Hindlimb muscle (tissue), 1 donor: ENCODE measurements around the gene SLC4A8. TPM values are rescaled to one million over a fixed set of nuclear protein-coding genes. Genes with fewer than 3 reads are reported as not detected.
"Not testable (repeated sequence)": the region's sequence is repeated elsewhere in the genome, so short reads cannot be mapped to it uniquely, and the experiment has no call there.

Experiments
- DNase-seq: peaks from one replicate; pipeline ENCODE4 v3.0.0-alpha.2; 2013
- polyA plus RNA-seq: library from polyadenylated mRNA; unstranded; fragments of 120-200 nt; gene quantifications from one replicate; pipeline ENCODE4 v1.2.1, GENCODE V29; 2013; ENCODE audit not compliant: insufficient read length

SLC4A8 gene
- polyA plus RNA-seq, 1 donor: 1.4 TPM

- no peak for DNase-seq
Observed at GRCh38 chr12:51430196-51430895, 5.7 kb downstream of the SLC4A8 start.

DNA sequence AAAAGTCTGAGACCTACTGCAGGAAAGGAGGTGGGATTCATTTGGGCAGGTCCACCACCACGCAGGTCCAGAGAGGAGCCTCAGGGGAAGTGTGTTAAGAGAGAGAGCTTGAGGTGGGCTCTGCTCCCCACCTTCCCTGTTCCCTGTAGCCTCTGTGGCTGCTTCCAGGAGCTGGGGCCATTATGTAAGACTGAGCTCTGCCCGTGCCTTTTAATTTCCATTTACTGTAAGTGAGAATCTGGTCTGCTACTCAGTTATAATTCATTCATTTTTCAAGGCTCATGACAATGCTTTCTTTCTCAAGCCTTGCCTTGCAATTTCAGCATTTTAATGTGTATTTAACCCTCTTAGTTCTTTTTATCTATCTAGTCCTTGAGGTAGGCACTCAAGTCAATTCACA, 8.3 kb downstream of the SLC4A8 start:
- no peak for DNase-seq

DNA sequence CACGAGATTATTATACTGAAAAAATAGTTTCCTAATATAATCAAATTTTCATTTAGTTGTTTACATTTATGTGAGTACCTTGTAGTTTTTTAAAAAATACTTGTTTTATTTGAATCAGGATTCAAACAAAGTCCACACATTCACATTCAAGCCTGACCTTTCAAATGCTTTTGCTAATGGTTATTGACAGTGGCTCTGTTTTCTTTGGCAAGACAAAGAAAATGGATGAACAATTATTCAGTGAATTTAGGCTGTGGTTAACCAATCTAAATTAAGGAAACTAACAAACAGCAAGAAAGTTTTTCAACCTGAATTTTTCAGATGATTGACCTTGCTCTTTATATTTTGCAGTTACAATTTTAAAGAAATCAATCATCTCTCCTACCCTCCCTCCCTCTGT, 9.7 kb downstream of the SLC4A8 start:
- DNase-seq: no peak

- no peak for DNase-seq
Observed at GRCh38 chr12:51437431-51437830, 12.8 kb downstream of the SLC4A8 start.

GRCh38 chr12:51439330-51439729, 14.7 kb downstream of the SLC4A8 start:
- no peak for DNase-seq

- no peak for DNase-seq
Observed at GRCh38 chr12:51441583-51441982, 17.0 kb downstream of the SLC4A8 start.

GRCh38 chr12:51442324-51442723, 17.7 kb downstream of the SLC4A8 start:
- no peak for DNase-seq

DNA sequence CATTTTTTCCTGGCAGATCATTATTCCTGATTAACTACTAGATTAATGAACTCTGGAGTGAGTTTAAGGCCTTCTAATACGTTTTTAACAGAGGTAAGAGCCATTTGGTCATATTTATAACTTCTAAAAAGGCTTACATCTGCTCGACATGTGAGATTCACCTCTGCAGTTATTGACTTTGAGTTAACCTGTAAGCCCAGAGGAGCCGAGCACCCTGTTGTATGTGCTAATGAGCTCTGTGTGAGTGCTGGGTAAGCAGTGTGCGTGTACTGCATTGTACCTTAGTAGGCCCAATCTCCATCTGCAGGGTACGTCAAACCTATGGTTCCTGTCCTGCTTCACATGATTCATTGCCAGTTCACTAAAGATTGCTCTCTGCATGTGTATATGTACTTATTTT, 18.9 kb downstream of the SLC4A8 start:
- DNase-seq: no peak

DNA sequence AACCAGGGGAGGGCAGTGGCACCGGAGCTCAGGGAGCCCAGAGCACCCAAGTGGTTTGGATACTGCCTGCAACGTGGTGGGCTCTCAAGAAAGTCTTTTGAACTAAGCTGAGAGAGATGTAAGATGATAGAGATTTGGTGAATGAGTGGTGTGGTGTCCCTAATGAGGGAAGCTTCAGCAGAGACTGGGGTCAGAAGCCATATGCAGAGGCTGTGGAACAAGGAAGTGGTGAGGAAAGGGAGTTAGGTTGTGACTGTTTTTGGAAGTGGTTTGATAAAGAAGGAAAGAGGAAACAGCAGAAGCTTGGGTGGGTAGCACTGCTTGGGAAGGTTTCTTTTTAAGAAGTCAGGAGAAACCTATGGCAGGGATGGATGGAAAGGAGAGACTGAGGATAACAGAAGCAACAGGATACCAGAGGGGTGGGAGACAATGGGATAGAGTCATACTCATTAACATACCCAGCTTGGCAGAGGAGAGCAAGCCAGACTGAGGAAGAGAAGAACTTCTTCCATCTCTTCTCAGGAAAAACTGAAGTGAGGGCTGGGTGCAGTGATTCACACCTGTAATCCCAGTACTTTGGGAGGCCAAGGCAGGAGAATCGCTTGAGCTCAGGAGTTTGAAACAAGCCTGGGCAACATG, 24.1 kb downstream of the SLC4A8 start:
- DNase-seq: no peak

GRCh38 chr12:51449580-51450246, 25.1 kb downstream of the SLC4A8 start:
- DNase-seq: no peak

DNA sequence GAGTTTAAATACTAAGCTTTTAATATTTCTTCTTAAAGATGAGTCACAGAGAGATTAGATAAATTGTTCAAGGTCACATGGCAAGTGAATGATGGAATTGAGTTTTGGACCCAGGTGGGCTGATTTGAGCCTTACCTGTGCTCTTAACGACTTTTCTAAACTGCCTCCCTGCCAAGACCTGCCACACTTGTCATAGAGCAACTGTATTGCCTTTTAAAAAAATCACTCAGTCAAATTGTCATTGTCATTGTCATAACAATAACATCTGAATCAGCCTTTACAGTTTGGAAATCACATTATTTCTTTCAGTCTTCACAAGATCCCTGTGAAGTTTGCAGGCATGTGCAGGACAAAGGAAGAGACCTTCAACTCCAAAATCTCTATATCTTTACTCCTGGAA, 25.7 kb downstream of the SLC4A8 start:
- no peak for DNase-seq

DNA sequence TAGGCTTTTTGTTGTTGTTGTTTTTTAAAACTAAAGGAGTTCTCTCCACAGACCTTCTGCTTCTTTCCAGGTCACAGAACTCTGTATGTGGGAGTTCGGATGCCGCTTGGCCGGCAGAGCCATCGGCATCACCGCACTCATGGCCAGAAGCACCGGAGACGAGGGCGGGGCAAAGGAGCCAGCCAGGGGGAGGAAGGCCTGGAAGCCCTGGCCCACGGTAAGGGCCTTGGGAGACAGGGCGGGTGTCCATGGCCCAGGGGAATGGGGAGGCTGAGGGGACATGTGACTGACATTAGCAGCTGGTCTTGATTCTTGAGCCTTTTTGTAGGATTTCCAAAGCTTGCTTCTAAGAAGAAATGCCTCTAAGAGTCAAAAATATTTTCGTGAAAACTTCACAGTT, 26.2 kb downstream of the SLC4A8 start:
- no peak for DNase-seq

DNA sequence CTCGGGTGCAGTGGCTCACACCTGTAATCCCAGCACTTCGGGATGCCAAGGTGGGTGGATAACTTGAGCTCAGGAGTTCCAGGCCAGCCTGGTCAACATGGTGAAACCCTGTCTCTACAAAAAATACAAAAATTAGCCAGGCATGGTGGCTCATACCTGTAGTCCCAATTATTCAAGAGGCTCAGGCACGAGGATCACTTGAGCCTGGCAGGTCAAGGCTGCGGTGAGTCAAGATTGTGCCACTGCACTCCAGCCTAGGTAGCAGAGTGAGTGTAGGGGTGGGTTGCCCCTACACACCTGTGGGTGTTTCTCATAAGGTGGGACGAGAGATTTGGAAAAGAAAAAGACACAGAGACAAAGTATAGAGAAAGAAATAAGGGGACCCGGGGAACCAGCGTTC, 29.4 kb downstream of the SLC4A8 start:
- not testable (repeated sequence) for DNase-seq

DNA sequence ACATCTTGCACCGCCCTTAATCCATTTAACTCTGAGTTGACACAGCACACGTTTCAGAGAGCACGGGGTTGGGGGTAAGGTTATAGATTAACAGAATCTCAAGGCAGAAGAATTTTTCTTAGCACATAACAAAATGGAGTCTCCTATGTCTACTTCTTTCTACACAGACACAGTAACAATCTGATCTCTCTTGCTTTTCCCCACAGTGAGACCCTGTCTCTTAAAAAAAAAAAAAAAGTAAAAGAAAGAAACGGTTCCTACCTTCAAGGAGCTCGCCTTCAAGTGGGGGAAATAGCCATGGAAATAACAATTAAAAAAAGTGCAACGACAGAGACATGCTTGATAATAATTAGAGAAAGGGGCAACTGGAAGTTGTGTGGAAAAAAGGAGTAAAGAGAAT, 30.4 kb downstream of the SLC4A8 start:
- not testable (repeated sequence) for DNase-seq

GRCh38 chr12:51458635-51459034, 34.0 kb downstream of the SLC4A8 start:
- no peak for DNase-seq

DNA sequence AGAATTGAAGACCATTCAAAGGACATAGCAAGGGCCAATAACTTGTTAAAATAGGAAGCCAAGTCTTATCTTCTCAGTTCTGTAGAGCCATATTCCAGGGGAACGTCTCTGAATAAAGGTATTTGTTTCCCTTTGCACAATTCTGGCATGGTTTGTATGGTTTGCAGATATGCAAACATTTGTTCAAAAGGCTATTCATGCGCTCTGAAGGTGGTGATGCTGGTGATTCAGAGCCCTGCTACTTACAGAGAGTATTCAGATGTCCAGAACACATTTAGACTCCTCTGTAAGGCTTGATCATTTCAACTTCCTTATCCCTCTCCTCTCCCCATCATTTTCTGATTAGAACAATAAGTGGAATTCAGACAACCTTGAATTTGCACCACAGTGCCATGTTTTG, 35.9 kb downstream of the SLC4A8 start:
- DNase-seq: no peak

DNA sequence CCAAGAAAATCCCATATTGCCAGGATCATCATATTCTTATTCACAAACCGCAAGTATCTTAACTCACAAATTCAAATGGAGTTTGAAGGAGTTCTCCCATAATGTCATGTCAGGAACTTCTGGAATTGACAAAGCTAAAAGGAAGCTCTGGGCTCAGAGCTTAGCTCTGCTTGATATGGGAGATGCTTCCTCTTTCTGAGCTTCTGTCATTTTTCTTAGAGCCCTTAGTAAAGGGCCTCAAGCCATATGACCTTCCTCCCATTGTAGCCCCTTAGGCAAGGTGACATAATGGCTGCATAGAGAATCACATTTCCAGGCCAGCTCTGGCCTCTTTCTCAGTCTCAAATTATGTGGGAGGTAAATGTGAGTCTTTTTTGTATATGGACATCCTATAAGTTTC, 40.9 kb downstream of the SLC4A8 start:
- DNase-seq: peak; percentile 7

GRCh38 chr12:51470116-51470515, 45.5 kb downstream of the SLC4A8 start:
- no peak for DNase-seq

GRCh38 chr12:51471111-51471864, 46.7 kb downstream of the SLC4A8 start:
- DNase-seq: no peak

DNA sequence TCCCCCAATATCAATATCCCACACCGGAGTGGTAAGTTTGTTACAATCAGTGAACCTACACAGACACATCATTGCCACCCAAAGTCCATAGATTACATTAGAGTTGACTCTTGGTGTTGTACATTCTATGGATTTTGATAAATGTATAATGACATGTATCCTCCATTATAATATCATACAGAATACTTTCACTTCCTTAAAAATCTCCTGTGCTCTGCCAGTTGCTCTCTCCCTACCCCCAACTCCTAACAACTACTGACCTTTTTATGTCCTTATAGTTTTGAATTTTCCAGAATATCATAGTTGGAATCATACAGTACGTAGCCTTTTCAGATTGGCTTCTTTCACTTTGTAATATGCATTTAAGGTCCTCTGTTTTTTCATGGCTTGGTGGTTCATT, 48.4 kb downstream of the SLC4A8 start:
- DNase-seq: no peak

DNA sequence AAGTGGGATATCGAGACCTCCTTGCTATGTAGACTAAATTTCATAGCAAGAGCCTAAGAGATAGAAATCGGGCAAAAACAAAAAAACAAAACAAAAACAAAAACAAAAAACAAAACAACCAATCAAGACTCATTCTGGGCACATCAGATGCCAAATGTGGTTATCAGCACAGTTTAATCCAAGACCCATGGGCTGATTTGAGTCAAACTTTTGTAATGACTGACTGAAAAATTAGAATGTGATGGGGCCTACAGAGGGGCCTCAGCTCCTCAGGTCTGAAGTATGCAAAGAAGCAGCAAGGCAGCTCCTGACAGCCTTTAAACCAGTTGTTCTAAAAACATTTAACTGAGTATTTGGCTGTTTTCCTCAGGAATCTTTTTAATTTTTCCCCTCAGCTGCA, 49.3 kb downstream of the SLC4A8 start:
- no peak for DNase-seq

DNA sequence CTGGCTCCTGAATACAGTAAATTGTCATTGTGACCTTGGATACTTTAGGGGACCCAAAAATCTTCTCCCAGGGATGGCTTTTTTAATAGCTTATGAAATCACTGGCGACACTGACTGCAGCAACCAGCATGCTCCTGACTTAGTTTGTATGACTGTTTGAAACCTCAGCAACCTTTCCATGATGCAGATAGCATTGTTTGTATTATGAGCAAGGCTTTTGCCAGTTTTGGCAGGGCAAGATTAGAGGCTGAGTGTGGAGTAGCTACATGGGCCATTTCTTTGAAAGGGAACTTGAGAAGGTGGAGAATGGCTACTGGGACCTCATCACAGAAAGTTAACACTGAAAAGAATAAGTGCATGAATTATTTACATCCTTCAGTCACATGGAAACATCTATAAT, 50.9 kb downstream of the SLC4A8 start:
- DNase-seq: no peak

- no peak for DNase-seq
Observed at GRCh38 chr12:51480978-51481377, 56.3 kb downstream of the SLC4A8 start.
